GM12878 (cell line): ENCODE measurements around the gene TBL1XR1. TPM values are rescaled to one million over a fixed set of nuclear protein-coding genes. Genes with fewer than 3 reads are reported as not detected.

ENCODE experiments used
- ATAC-seq: fragments of 200-7000 bp; cut with Tn5 transposase; 3 replicates; pipeline ENCODE4 v1.9.1; 2020; ENCODE audit warnings: mild to moderate bottlenecking, moderate library complexity
- BruUV-seq: library from RNA; stranded (reverse); fragments of 400-500 nt; replicated peaks from 2 replicates; lab custom pipeline; 2021; lab: Mats Ljungman, UMichigan
- CTCF ChIA-PET: fragments of 300-600 bp; sonication (Branson Sonifier 250); formaldehyde crosslinking; extraction: SDS; loops from one replicate; lab custom pipeline; 2021; ENCODE audit warnings: inconsistent platforms; lab: Yijun Ruan, JAX
- POLR2A ChIA-PET: fragments of 350-600 bp; formaldehyde crosslinking; extraction: SDS; loops from one replicate; lab custom pipeline; 2021; ENCODE audit warnings: inconsistent platforms; lab: Charles Lee
- RAD21 ChIA-PET: fragments of 300-600 bp; sonication (Branson Sonifier 250); formaldehyde crosslinking; loops from one replicate; lab custom pipeline; 2023; ENCODE audit warnings: antibody characterized with exemption; ENCODE audit not compliant: unreplicated experiment; lab: Charles Lee
- SMC1A ChIA-PET: fragments of 300-600 bp; sonication (Branson Sonifier 250); formaldehyde crosslinking; loops from one replicate; lab custom pipeline; 2023; ENCODE audit not compliant: unreplicated experiment, uncharacterized antibody; lab: Charles Lee
- DNase-seq: peaks from one replicate; pipeline ENCODE4 v3.0.0-alpha.2; 2011; ENCODE audit warnings: low read depth, low spot score
- FAIRE-seq: peaks from 3 replicates; lab custom pipeline; 2011; peaks lifted over from hg19 to GRCh38; lab: Jason Lieb, UNC
- H2AFZ ChIP-seq: 2 replicates; pipeline ENCODE4 v1.6.0; 2011; ENCODE audit warnings: low read depth, low read length, control low read depth; ENCODE audit not compliant: control insufficient read depth
- H3K27ac ChIP-seq: 2 replicates; pipeline ENCODE4 v1.5.1; 2011; ENCODE audit warnings: control low read depth; ENCODE audit not compliant: control insufficient read depth, insufficient read depth
- H3K27me3 ChIP-seq, 2 experiments: replicated peaks in 1 of 2; 2 replicates each; pipeline versions ENCODE4 v1.6.0 to v1.6.1; 2011; ENCODE audit warnings: low read length in 1 of 2; ENCODE audit not compliant: control insufficient read depth in 2 of 2, insufficient read depth in 2 of 2
- H3K36me3 ChIP-seq, 2 experiments: 2 replicates each; pipeline ENCODE4 v1.5.1; 2011; ENCODE audit warnings: low read length in 1 of 2; ENCODE audit not compliant: control insufficient read depth in 2 of 2, insufficient read depth in 2 of 2
- H3K4me1 ChIP-seq: 2 replicates; pipeline ENCODE4 v1.6.1; 2011; ENCODE audit warnings: mild to moderate bottlenecking, low read length, moderate library complexity, mixed read lengths; ENCODE audit not compliant: control insufficient read depth, insufficient read depth
- H3K4me2 ChIP-seq: 2 replicates; pipeline ENCODE4 v1.6.0; 2011; ENCODE audit warnings: control low read depth; ENCODE audit not compliant: control insufficient read depth, insufficient read depth
- H3K4me3 ChIP-seq: fragments of 200-600 bp; sonication (generic); 2 replicates; pipeline ENCODE4 v1.5.1; 2016
- H3K79me2 ChIP-seq: 2 replicates; pipeline ENCODE4 v1.6.0; 2011; ENCODE audit warnings: low read length; ENCODE audit not compliant: control insufficient read depth, insufficient read depth
- H3K9ac ChIP-seq: 2 replicates; pipeline ENCODE4 v1.8.0; 2011; ENCODE audit warnings: low read length, control low read depth, mixed read lengths; ENCODE audit not compliant: control insufficient read depth, insufficient read depth
- H3K9me3 ChIP-seq: replicated peaks from 3 replicates; pipeline ENCODE4 v1.5.1; 2011; ENCODE audit warnings: mild to moderate bottlenecking, low read length; ENCODE audit not compliant: control insufficient read depth, insufficient read depth
- H4K20me1 ChIP-seq: 2 replicates; pipeline ENCODE4 v1.6.0; 2011; ENCODE audit not compliant: control insufficient read depth, insufficient read depth
- CBX5 ChIP-seq: sonication (generic); IDR thresholded peaks from 2 replicates; pipeline ENCODE4 v1.6.1; 2016; ENCODE audit warnings: low read depth, moderate library complexity, mild to moderate bottlenecking, inconsistent platforms
- FOXM1 ChIP-seq: IDR thresholded peaks from 2 replicates; pipeline ENCODE4 v1.6.1; 2012; ENCODE audit warnings: low read depth, mild to moderate bottlenecking, inconsistent platforms, low read length, moderate library complexity
- GABPA ChIP-seq: IDR thresholded peaks from 2 replicates; pipeline ENCODE4 v1.6.1; 2014; ENCODE audit warnings: antibody characterized with exemption, low read depth, mild to moderate bottlenecking, inconsistent platforms
- HDAC6 ChIP-seq: fragments of 200-600 bp; sonication (generic); IDR thresholded peaks from one replicate; pipeline ENCODE4 v1.8.0; 2017; ENCODE audit warnings: antibody characterized with exemption; ENCODE audit not compliant: unreplicated experiment
- IKZF2 ChIP-seq, 2 experiments: fragments of 450-650 bp; IDR thresholded peaks; 2 replicates each; pipeline ENCODE4 v1.6.1; 2017; ENCODE audit warnings: mild to moderate bottlenecking in 2 of 2, moderate library complexity in 2 of 2
- IRF4 ChIP-seq: IDR thresholded peaks from 2 replicates; pipeline ENCODE4 v1.6.1; 2011; ENCODE audit warnings: low read depth, low read length
- KAT2A ChIP-seq: conservative IDR thresholded peaks from 2 replicates; pipeline ENCODE4 v1.6.1; 2011; ENCODE audit warnings: low read depth, low read length; ENCODE audit not compliant: control insufficient read depth
- RAD21 ChIP-seq: IDR thresholded peaks from 2 replicates; pipeline ENCODE4 v1.6.1; 2011; ENCODE audit warnings: mild to moderate bottlenecking, low read depth, low read length, moderate library complexity; ENCODE audit not compliant: insufficient read depth
- RELB ChIP-seq: fragments of 450-650 bp; IDR thresholded peaks from 2 replicates; pipeline ENCODE4 v1.6.1; 2017; ENCODE audit warnings: low read depth, mild to moderate bottlenecking, moderate library complexity
- SMAD1 ChIP-seq: fragments of 450-650 bp; IDR thresholded peaks from 2 replicates; pipeline ENCODE4 v1.6.1; 2018; ENCODE audit warnings: mild to moderate bottlenecking, low read depth; ENCODE audit not compliant: partially characterized antibody
- SPI1 ChIP-seq: IDR thresholded peaks from 2 replicates; pipeline ENCODE4 v1.6.1; 2011; ENCODE audit warnings: low read depth, mild to moderate bottlenecking, low read length, moderate library complexity, borderline replicate concordance; ENCODE audit not compliant: insufficient read depth
- SREBF2 ChIP-seq: IDR thresholded peaks from 2 replicates; pipeline ENCODE4 v1.6.1; 2012; ENCODE audit warnings: mild to moderate bottlenecking, low read length
- SUPT20H ChIP-seq: IDR thresholded peaks from 2 replicates; pipeline ENCODE4 v1.6.1; 2011; ENCODE audit warnings: low read depth, mild to moderate bottlenecking, low read length, moderate library complexity, borderline replicate concordance; ENCODE audit not compliant: control insufficient read depth
- YBX1 ChIP-seq: fragments of 450-650 bp; IDR thresholded peaks from 2 replicates; pipeline ENCODE4 v1.6.1; 2016; ENCODE audit warnings: antibody characterized with exemption
- WGBS: methylation state at CpG from one replicate; pipeline ENCODE4 v1.1.6; 2016; ENCODE audit warnings: low lambda C conversion rate; ENCODE audit not compliant: insufficient replicate concordance, insufficient coverage; ENCODE audit errors: missing lambda C conversion rate; 5-methylcytosine and 5-hydroxymethylcytosine counted together
- in situ Hi-C: fragments of 300-500 bp; cut with MboI; formaldehyde crosslinking; loops from 9 replicates; pipeline ENCODE4 v1.14.3; 2018; ENCODE audit warnings: mixed read lengths
- intact Hi-C: fragments of 100-400 bp; cut with micrococcal nuclease; formaldehyde crosslinking; loops from one replicate; pipeline ENCODE4 v1.14.2; 2022; ENCODE audit not compliant: unreplicated experiment
- polyA plus RNA-seq, 11 experiments: library from polyadenylated mRNA; depleted of rRNA in 4 of 11; unstranded in 6 of 11; stranded (reverse) in 5 of 11; fragments of >200 nt; fragmentation: Nextera tagmentation in 4 of 11; fragmentation: Illumina TruSeq in 1 of 11; extraction: Ambion mirVana in 4 of 11; extraction: Trizol in 1 of 11; gene quantifications; 1 replicate in 1 of 11; 2 replicates in 10 of 11; pipeline versions ENCODE4 v1.2.1 to v1.2.3, GENCODE V29; 2011 to 2016; ENCODE audit warnings: inconsistent platforms in 2 of 11, missing spikeins in 2 of 11, low read depth in 1 of 11
- total RNA-seq, 4 experiments: library from RNA; depleted of rRNA in 3 of 4; stranded (reverse); fragments of >200 nt in 3 of 4; fragmentation: Illumina TruSeq in 1 of 4; extraction: Trizol in 1 of 4; gene quantifications; 2 replicates each; pipeline versions ENCODE4 v1.2.1 to v1.2.3, GENCODE V29; 2013 to 2021
- TF ChIP-seq, protein P1 (sequence below): fragments of 450-650 bp; IDR thresholded peaks from 2 replicates; pipeline ENCODE4 v1.6.1; 2017; ENCODE audit warnings: mild to moderate bottlenecking
- TF ChIP-seq, protein P2 (sequence below): IDR thresholded peaks from 2 replicates; pipeline ENCODE4 v1.6.1; 2011; ENCODE audit warnings: low read depth, mild to moderate bottlenecking, low read length, moderate library complexity, borderline replicate concordance; ENCODE audit errors: extremely low read depth

Gene TBL1XR1
- total and polyA plus RNA-seq, 10 of the 15 experiments (the other 5 are each of a cell fraction or from before 2014, with no cell fraction given), result 13.0 to 115 (median 60.4) TPM

DNA sequence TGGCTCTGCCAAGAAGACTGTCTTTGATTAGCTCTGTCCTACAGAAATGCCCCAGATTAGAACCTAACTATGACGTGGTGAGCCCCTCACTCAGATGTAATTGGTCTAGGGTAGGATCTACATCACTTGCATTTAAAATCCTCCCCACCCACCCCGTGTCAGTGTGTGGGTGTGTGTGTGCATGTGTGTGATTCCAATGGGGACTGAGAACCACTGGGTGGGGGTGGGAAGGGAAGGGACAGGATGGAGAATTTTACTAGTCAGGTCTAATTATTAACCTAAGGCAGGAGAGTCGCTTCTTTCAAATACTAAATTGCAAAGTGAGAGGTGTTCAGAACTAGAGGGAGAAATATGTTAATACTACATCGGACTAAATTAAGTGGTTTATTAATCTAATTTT lies 91.7 kb downstream of the TBL1XR1 start:
- Histone ChIP-seq H2AFZ (no peak overlapping the region), H3K9ac (no peak overlapping the region), H3K4me1 (peaks cover 10% of the 10 kb centered on the region), H3K4me3 (no peak overlapping the region), H3K36me3 (no peaks in the 10 kb centered on the region), H3K27ac (no peak overlapping the region), H3K79me2 (peaks cover 82% of the 10 kb centered on the region), H3K27me3 (no peaks in the 10 kb centered on the region), H4K20me1 (no peaks in the 10 kb centered on the region), H3K4me2 (no peak overlapping the region), H3K9me3 (no peaks in the 10 kb centered on the region; the same call in 1 of the 3 replicates)
- ATAC-seq (no peak), FAIRE-seq (no peak), DNase-seq (no peak)
- in situ Hi-C loops (no loop called here), intact Hi-C loops (no loop called here)
- CTCF ChIA-PET, result interaction anchor here (1.0 to 1.5 kb wide), 5 partner anchors 9 to 43 kb away, joined by 3 read pairs; no protein-coding TSS in a partner anchor
- POLR2A ChIA-PET, result no interaction called here
- SMC1A ChIA-PET, result interaction anchor here (0.9 to 1.7 kb wide), 6 partner anchors 11 to 55 kb away, joined by 3 to 4 read pairs (median 4); no protein-coding TSS in a partner anchor
- BruUV-seq, result no TSS peak
- 50% methylated on average over 4 of the region's 4 CpGs for WGBS
- RAD21 ChIA-PET, result interaction anchor here (1.8 kb wide), 1 partner anchor 48 kb away, joined by 4 read pairs; no protein-coding TSS in a partner anchor
- no peak for TF ChIP-seq HDAC6
- TF ChIP-seq SREBF2, result no peak
- TF ChIP-seq SMAD1, result no peak
- no peak for TF ChIP-seq GABPA
- no peak for TF ChIP-seq IRF4
- TF ChIP-seq SUPT20H, result no peak
- TF ChIP-seq SPI1, result no peak
- no peak for TF ChIP-seq FOXM1
- TF ChIP-seq RELB, result no peak
- TF ChIP-seq IKZF2 (IDR thresholded peaks at IDR 0.05), result no peak
- TF ChIP-seq YBX1, result no peak
- no peak for TF ChIP-seq KAT2A
- TF ChIP-seq, protein P1, sequence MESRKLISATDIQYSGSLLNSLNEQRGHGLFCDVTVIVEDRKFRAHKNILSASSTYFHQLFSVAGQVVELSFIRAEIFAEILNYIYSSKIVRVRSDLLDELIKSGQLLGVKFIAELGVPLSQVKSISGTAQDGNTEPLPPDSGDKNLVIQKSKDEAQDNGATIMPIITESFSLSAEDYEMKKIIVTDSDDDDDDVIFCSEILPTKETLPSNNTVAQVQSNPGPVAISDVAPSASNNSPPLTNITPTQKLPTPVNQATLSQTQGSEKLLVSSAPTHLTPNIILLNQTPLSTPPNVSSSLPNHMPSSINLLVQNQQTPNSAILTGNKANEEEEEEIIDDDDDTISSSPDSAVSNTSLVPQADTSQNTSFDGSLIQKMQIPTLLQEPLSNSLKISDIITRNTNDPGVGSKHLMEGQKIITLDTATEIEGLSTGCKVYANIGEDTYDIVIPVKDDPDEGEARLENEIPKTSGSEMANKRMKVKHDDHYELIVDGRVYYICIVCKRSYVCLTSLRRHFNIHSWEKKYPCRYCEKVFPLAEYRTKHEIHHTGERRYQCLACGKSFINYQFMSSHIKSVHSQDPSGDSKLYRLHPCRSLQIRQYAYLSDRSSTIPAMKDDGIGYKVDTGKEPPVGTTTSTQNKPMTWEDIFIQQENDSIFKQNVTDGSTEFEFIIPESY, result no peak
- TF ChIP-seq RAD21, result no peak
- TF ChIP-seq, protein P2, sequence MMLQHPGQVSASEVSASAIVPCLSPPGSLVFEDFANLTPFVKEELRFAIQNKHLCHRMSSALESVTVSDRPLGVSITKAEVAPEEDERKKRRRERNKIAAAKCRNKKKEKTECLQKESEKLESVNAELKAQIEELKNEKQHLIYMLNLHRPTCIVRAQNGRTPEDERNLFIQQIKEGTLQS, result no peak
- TF ChIP-seq CBX5, result no peak
